ENCODE results near the gene CD177.
"Not testable (repeated sequence)": the region's sequence is repeated elsewhere in the genome, so short reads cannot be mapped to it uniquely, and the experiment has no call there.

The CD177 gene

DNA sequence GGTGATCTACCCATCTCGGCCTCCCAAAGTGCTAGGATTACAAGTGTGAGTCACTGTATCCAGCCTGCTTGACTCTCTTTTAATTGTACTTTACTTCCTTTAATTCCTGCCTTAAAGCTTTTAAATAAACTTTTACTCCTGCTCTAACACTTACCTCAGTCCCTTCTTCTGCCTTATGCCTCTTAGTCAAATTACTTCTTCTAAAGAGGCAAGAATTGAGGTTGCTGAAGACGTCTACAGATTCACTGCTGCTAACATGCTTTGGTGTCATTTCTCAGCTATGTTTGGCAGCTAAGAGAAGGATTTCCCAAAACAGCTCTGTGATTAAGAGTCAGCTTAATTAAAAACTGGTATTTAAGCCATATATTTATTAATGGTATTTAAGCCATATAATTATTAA lies 32.9 kb upstream of the CD177 start:
- Mint-ChIP-seq H3K9me3 (peaks cover 6 to 7% of the 10 kb centered on the region in 2 donors), H3K27me3 (peaks cover 9 to 11% of the 10 kb centered on the region in 2 donors), H3K36me3 (no peaks in the 10 kb centered on the region), H3K27ac (no peak overlapping the region), H3K4me1 (no peaks in the 10 kb centered on the region), H3K4me3 (no peak overlapping the region)
- DNase-seq (no peak), ATAC-seq (replicated peaks) (no peak)

GRCh38 chr19:43326761-43327160 lies 26.7 kb upstream of the CD177 start:
- H3K4me1 Mint-ChIP-seq; DNase-seq; H3K27ac Mint-ChIP-seq; H3K36me3 Mint-ChIP-seq; H3K9me3 Mint-ChIP-seq; ATAC-seq (replicated peaks); H3K4me3 Mint-ChIP-seq: not testable (repeated sequence)
- H3K27me3 Mint-ChIP-seq = peaks cover 0 to 11% of the 10 kb centered on the region in 2 donors

DNA sequence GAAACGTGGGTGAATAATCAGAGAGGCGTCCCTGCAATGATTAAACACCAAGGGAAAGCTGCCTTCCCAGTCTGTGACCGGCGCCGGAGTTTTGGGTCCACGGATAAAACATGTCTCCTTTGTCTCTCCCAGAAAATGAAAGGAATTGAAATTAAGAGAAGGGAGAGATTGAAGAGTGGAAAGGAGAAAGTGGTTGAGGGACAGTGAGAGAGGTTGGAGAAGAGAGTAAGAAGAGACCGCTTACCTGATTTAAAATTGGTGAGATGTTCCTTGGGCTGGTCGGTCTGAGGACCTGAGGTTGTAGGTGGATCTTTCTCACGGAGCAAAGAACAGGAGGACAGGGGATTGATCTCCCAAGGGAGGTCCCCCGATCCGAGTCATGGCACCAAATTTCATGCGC lies 24.9 kb upstream of the CD177 start:
- H3K4me3 Mint-ChIP-seq; H3K36me3 Mint-ChIP-seq; H3K9me3 Mint-ChIP-seq; H3K27ac Mint-ChIP-seq; DNase-seq; ATAC-seq (replicated peaks); H3K4me1 Mint-ChIP-seq: not testable (repeated sequence)
- peaks cover 6 to 14% of the 10 kb centered on the region in 2 donors for H3K27me3 Mint-ChIP-seq

DNA sequence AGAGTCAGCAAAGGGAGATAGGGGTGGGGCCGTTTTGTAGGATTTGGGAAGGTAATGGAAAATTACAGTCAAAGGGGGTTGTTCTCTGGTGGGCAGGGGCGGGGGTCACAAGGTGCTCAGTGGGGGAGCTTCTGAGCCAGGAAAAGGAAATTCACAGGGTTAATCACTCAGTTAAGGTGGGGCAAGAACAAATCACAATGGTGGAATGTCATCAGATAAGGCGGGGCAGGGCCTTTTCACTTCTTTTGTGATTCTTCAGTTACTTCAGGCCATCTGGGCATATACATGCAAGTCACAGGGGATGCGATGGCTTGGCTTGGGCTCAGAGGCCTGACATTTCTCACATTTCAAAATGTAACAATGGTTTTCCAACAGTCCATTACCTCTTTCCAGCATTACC lies 24.4 kb upstream of the CD177 start:
- H3K27ac Mint-ChIP-seq; H3K36me3 Mint-ChIP-seq; H3K4me3 Mint-ChIP-seq; H3K9me3 Mint-ChIP-seq; ATAC-seq (replicated peaks); DNase-seq; H3K4me1 Mint-ChIP-seq: not testable (repeated sequence)
- H3K27me3 Mint-ChIP-seq = peaks cover 6 to 14% of the 10 kb centered on the region in 2 donors

DNA sequence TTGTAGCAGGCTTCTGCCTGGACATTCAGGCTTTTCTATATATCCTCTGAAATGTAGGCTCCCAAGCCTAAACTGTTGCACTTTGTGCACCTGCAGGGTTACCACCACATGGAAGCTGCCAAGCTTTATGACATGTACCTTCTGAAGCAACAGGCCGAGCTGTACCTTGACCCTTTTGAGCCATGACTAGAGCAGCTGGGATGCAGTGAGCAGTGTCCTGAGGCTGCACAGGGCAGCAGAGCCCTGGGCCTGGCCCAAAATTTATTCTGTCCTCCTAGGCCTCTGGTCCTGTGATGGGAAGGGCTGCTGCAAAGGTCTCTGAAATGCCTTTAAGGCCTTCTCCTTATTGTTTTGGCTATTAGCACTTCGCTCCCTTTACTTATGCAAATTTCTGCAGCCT lies 23.5 kb upstream of the CD177 start:
- Mint-ChIP-seq H3K9me3 (peaks cover 0 to 4% of the 10 kb centered on the region in 2 donors), H3K4me1 (peaks cover 0 to 3% of the 10 kb centered on the region in 2 donors), H3K27me3 (peaks cover 6 to 14% of the 10 kb centered on the region in 2 donors), H3K36me3 (no peaks in the 10 kb centered on the region), H3K27ac (no peak overlapping the region), H3K4me3 (no peak overlapping the region)
- no peak for DNase-seq
- no peak for ATAC-seq (replicated peaks)

DNA sequence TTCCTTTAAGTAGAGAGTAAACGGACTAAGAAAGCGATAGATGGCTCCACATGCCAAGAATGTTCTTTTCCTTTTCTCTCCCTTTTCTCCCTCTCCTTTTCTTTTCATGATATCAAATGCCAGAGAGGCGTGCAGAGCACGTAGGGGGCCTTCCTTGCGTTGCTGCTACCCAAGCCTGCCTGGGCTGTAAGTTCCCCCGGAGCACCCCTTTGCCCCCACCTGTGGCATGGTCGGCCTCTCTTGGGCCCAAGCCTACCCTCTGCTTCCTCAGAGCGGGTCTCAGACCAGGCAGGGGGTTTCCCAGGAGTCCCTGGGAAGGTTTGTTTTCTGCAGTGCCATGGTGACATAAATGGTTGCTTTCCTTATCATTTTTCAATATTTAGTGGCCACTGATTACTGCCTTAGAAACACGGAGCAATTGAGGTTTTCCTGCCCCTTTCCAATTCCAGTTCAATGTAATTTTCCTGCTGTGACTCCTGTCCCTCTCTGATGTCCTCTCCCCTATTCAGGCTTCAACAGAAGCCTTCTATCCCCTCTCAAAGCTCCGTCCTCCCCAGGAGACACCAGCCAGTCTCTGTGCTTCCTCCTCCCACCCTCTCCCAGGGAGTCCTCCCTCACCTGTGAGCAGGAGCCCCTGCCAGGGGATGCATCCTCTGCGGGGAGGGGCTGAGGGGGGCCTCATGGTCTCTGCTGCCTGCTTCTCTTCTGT lies 22.6 kb upstream of the CD177 start:
- H3K27me3 Mint-ChIP-seq = peaks cover 6 to 14% of the 10 kb centered on the region in 2 donors
- H3K9me3 Mint-ChIP-seq = peaks cover 0 to 4% of the 10 kb centered on the region in 2 donors
- ATAC-seq (replicated peaks) = no peak
- H3K36me3 Mint-ChIP-seq = no peaks in the 10 kb centered on the region
- DNase-seq = no peak
- H3K27ac Mint-ChIP-seq = no peak overlapping the region
- no peak overlapping the region for H3K4me3 Mint-ChIP-seq
- H3K4me1 Mint-ChIP-seq = peaks cover 0 to 3% of the 10 kb centered on the region in 2 donors

DNA sequence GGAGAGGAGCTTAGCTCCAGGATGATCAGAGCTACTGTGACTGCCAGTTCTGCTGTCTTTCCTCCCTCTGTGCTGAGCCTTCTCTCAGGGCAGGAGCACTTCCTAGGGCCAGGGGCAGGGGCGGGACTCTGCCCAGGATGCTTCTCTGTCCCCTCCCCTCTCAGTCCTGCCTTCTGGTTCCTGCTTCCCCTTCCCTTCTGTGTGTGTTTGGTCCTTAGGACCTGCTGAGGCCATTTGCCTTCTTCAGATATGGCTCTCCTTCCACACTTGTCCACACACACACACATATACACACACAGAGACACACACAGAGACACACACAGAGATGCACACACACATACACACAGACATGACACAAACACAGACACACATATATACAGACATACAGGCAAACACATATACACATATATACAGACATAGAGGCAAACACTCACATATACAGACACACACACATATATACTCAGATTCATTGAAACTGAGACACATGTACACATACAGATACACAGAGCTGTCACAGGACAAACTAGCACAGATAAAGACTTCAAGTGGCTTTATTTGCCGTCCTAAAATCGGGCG lies 22.0 kb upstream of the CD177 start:
- peaks cover 6 to 18% of the 10 kb centered on the region in 2 donors for H3K27me3 Mint-ChIP-seq
- peaks cover 0 to 3% of the 10 kb centered on the region in 2 donors for H3K4me1 Mint-ChIP-seq
- no peak overlapping the region for H3K27ac Mint-ChIP-seq
- peaks cover 0 to 4% of the 10 kb centered on the region in 2 donors for H3K9me3 Mint-ChIP-seq
- no peaks in the 10 kb centered on the region for H3K36me3 Mint-ChIP-seq
- DNase-seq (no peak), ATAC-seq (replicated peaks) (no peak)
- no peak overlapping the region for H3K4me3 Mint-ChIP-seq

DNA sequence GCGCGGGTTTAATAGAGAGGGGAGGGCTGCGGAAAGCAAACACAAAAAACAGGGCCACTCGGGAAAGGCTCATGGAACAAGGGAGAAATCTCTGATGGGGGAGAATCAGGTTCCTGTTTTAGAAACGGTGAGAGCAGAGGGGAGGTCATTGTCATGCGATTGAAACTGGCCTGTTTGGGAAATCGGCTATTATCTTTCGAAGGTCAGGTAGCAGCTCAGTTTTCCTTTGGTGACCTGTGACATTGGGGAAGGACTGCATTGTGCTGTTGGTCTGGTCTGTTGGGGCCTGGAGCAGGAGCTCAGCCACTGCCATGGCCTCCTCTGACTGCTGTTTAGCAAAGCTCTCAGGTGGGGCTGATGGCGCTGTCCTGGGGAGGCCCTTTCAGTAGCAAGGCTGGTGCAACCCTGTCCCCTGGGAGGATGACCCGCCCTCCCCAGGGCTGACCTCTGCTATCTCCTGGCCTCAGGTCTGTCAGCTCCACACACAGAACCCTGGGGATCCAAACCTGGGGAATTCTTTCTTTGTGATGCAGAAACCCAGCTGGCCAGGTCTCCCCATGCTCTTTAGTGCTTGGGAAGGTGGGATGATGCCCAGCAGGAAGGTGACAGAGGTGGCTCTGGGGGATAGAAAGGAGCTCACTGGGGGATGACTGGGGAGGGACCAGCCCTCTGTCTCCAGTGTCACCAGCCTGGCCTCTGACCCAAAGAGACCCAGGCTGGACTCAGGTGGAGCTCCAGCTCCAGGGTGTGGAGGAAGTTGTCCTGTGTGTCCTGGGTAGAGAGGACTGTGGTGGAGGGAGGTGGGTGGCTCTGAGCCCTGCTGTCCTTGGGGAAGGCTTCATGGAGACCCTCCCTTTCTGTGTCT lies 21.2 kb upstream of the CD177 start:
- H3K27ac Mint-ChIP-seq = no peak overlapping the region
- no peak for DNase-seq
- H3K4me3 Mint-ChIP-seq = no peak overlapping the region
- ATAC-seq (replicated peaks) = no peak
- H3K4me1 Mint-ChIP-seq = peaks cover 0 to 3% of the 10 kb centered on the region in 2 donors
- peaks cover 0 to 4% of the 10 kb centered on the region in 2 donors for H3K9me3 Mint-ChIP-seq
- H3K27me3 Mint-ChIP-seq = peaks cover 6 to 16% of the 10 kb centered on the region in 2 donors
- no peaks in the 10 kb centered on the region for H3K36me3 Mint-ChIP-seq

DNA sequence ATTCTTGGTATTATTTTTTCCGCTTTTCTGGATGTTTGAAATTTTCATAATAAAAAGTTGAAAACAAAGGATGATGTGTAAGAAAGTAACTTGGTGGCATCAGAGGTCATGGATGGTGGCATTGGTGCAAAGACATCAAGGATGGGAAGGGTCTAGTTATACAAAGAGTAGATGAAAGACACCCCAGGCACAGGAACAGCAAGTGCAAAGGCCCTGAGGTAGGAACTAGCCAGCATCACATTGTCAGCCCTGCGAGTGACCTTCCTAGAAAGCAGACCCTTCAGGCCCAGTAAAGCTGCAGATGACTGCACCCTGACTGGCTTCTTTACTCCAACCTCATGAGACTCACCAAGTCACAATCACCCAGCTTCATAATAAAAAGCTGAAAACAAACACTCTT lies 17.0 kb upstream of the CD177 start:
- peaks cover 23 to 24% of the 10 kb centered on the region in 2 donors for H3K27me3 Mint-ChIP-seq
- H3K27ac Mint-ChIP-seq; H3K9me3 Mint-ChIP-seq; DNase-seq; H3K4me1 Mint-ChIP-seq; H3K4me3 Mint-ChIP-seq; ATAC-seq (replicated peaks); H3K36me3 Mint-ChIP-seq: not testable (repeated sequence)

DNA sequence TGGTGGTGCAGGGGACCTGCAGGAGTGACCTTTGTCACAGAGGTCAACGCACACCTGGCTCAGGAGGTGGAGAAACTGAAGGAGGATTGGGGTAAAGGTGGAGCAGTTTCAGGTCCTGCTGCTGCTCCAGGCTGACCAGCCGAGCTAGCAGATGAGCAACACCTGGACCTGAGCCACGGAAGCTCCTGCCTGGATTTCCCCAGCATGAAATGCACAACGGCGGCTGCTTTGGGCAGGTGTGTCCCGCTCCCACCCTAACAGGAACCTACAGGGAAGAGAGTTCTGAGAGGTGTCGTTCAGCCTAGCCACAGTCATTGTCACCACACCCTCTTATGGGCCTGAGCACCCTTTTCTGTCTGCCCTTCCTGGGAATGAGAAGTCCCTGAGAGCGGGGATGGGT lies 15.7 kb upstream of the CD177 start:
- no peaks in the 10 kb centered on the region for H3K9me3 Mint-ChIP-seq
- no peak for DNase-seq
- no peaks in the 10 kb centered on the region for H3K36me3 Mint-ChIP-seq
- H3K27ac Mint-ChIP-seq = no peak overlapping the region
- ATAC-seq (replicated peaks) = no peak
- no peak overlapping the region for H3K4me3 Mint-ChIP-seq
- H3K27me3 Mint-ChIP-seq = peaks cover 23 to 25% of the 10 kb centered on the region in 2 donors
- peaks cover 0 to 1% of the 10 kb centered on the region in 2 donors for H3K4me1 Mint-ChIP-seq

DNA sequence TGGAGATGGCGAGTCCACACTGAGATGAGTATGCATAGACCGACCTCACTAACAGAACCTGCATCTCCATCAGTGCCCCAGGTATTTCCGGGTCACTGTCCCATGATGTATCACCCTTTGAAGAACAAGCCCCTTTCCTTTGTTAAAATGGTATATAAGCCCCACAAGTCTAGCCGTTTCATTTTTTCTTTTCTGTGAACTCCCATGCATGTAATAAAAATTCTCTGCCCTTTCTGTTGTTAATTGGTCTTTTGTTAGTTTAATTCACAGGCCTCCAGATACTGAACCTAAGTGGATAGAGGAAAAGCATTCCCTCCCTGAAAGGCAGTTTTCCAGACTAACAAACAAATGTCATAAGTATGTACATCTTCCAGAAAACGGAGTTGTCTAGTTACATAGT lies 15.0 kb upstream of the CD177 start:
- no peak for DNase-seq
- no peak overlapping the region for H3K27ac Mint-ChIP-seq
- no peaks in the 10 kb centered on the region for H3K9me3 Mint-ChIP-seq
- no peaks in the 10 kb centered on the region for H3K4me1 Mint-ChIP-seq
- peaks cover 17 to 22% of the 10 kb centered on the region in 2 donors for H3K27me3 Mint-ChIP-seq
- no peak for ATAC-seq (replicated peaks)
- H3K4me3 Mint-ChIP-seq = no peak overlapping the region
- H3K36me3 Mint-ChIP-seq = no peaks in the 10 kb centered on the region

GRCh38 chr19:43339243-43339930 lies 14.1 kb upstream of the CD177 start:
- H3K36me3 Mint-ChIP-seq; H3K4me1 Mint-ChIP-seq; DNase-seq; H3K9me3 Mint-ChIP-seq; H3K27ac Mint-ChIP-seq; H3K4me3 Mint-ChIP-seq; ATAC-seq (replicated peaks): not testable (repeated sequence)
- H3K27me3 Mint-ChIP-seq = peaks cover 17 to 22% of the 10 kb centered on the region in 2 donors

GRCh38 chr19:43340101-43340500 lies 13.4 kb upstream of the CD177 start:
- DNase-seq; H3K4me3 Mint-ChIP-seq; ATAC-seq (replicated peaks); H3K4me1 Mint-ChIP-seq; H3K9me3 Mint-ChIP-seq; H3K27ac Mint-ChIP-seq; H3K36me3 Mint-ChIP-seq: not testable (repeated sequence)
- H3K27me3 Mint-ChIP-seq = peaks cover 17 to 22% of the 10 kb centered on the region in 2 donors

GRCh38 chr19:43341098-43341497 lies 12.4 kb upstream of the CD177 start:
- not testable (repeated sequence) for H3K36me3 Mint-ChIP-seq; H3K27ac Mint-ChIP-seq; H3K4me1 Mint-ChIP-seq; H3K9me3 Mint-ChIP-seq; DNase-seq; H3K4me3 Mint-ChIP-seq; ATAC-seq (replicated peaks)
- peaks cover 17 to 21% of the 10 kb centered on the region in 2 donors for H3K27me3 Mint-ChIP-seq
